OCI-LY1 (cell line): ENCODE results near the gene IRF4.

ENCODE experiments used
- CTCF ChIP-seq: fragments of 200-600 bp; sonication (generic), shearing (Covaris generic); IDR thresholded peaks from 2 replicates; pipeline ENCODE4 v1.5.1; 2017; ENCODE audit warnings: mild to moderate bottlenecking, antibody characterized with exemption, low read length, moderate library complexity, mixed read lengths
- EZH2 ChIP-seq: fragments of 200-600 bp; sonication (generic), shearing (Covaris generic); IDR thresholded peaks from 2 replicates; pipeline ENCODE4 v1.8.0; 2017; ENCODE audit warnings: borderline replicate concordance, mixed run types, mild to moderate bottlenecking, antibody characterized with exemption, low read length, moderate library complexity, mixed read lengths

DNA sequence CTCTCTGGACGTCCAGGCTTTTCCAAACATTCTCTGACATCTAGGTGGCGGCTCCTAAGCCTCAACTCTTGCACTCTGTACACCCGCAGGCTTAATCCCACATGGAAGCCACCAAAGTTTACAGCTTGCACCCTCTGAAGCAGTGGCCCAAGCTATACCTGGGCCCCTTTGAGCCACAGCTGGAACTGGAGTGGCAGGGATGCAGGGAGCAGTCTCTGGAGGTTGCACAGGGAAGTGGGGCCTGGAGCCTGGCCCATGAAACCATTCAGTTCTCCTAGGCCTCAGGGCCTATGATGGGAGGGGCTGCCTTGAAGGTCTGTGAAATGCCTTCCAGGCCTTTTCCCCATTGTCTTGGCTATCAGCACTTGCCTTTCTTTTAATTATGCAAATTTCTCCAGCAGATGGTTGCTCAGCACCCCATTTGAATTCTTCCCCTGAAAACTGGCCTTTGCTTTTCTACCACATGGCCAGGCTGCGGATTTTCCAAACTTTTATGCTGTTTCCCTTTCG is 64.9 kb downstream of the IRF4 start:
- TF ChIP-seq CTCF (no peak), EZH2 (no peak)
